Keratinocyte (primary cell): Measurements from ENCODE around the gene CCDC122. TPM values are rescaled to one million over a fixed set of nuclear protein-coding genes. Genes with fewer than 3 reads are reported as not detected.
A peak's percentile ranks its signal among the peaks of the same experiment; 100 is the strongest.

Experiments
- DNase-seq: peaks from one replicate; pipeline ENCODE4 v3.0.0-alpha.2; 2011; ENCODE audit warnings: low read depth, missing footprints, low spot score
- FAIRE-seq: peaks from 2 replicates; lab custom pipeline; 2011; peaks lifted over from hg19 to GRCh38; lab: Jason Lieb, UNC
- H2AFZ ChIP-seq: 2 replicates; pipeline ENCODE4 v1.6.0; 2012; ENCODE audit warnings: low read length, control low read depth, inconsistent platforms; ENCODE audit not compliant: control insufficient read depth
- H3K27ac ChIP-seq: 2 replicates; pipeline ENCODE4 v1.5.1; 2011; ENCODE audit warnings: low read length; ENCODE audit not compliant: control insufficient read depth, insufficient read depth
- H3K27me3 ChIP-seq: 3 replicates; pipeline ENCODE4 v1.6.0; 2011; ENCODE audit warnings: low read length; ENCODE audit not compliant: control insufficient read depth, insufficient read depth; ENCODE audit errors: extremely low read depth
- H3K36me3 ChIP-seq, 2 experiments: 2 replicates in 1 of 2; 3 replicates in 1 of 2; pipeline ENCODE4 v1.5.1; 2011; ENCODE audit warnings: low read length in 2 of 2, mild to moderate bottlenecking in 1 of 2; ENCODE audit not compliant: control insufficient read depth in 2 of 2, insufficient read depth in 2 of 2; ENCODE audit errors: extremely low read depth in 1 of 2
- H3K4me1 ChIP-seq: 3 replicates; pipeline ENCODE4 v1.5.1; 2011; ENCODE audit warnings: low read length; ENCODE audit not compliant: control insufficient read depth, insufficient read depth; ENCODE audit errors: extremely low read depth
- H3K4me2 ChIP-seq: 3 replicates; pipeline ENCODE4 v1.6.0; 2011; ENCODE audit warnings: low read depth, low read length; ENCODE audit not compliant: control insufficient read depth, insufficient read depth; ENCODE audit errors: extremely low read depth
- H3K4me3 ChIP-seq, 3 experiments: fragments of 200-600 bp in 1 of 3; sonication (generic) in 1 of 3; 2 replicates in 2 of 3; 3 replicates in 1 of 3; pipeline ENCODE4 v1.5.1; 2011 to 2016; ENCODE audit warnings: low read length in 3 of 3, mild to moderate bottlenecking in 3 of 3, control low read depth in 2 of 3, inconsistent platforms in 1 of 3, low read depth in 1 of 3, mixed read lengths in 1 of 3, mixed run types in 1 of 3, moderate library complexity in 1 of 3; ENCODE audit not compliant: control insufficient read depth in 2 of 3, insufficient read depth in 2 of 3; ENCODE audit errors: extremely low read depth in 1 of 3
- H3K79me2 ChIP-seq: 2 replicates; pipeline ENCODE4 v1.6.0; 2012; ENCODE audit warnings: low read length; ENCODE audit not compliant: control insufficient read depth, insufficient read depth
- H3K9ac ChIP-seq: 3 replicates; pipeline ENCODE4 v1.6.0; 2011; ENCODE audit warnings: low read length; ENCODE audit not compliant: control insufficient read depth, insufficient read depth; ENCODE audit errors: extremely low read depth
- H3K9me1 ChIP-seq: 3 replicates; pipeline ENCODE4 v1.6.0; 2011; ENCODE audit warnings: low read length; ENCODE audit not compliant: control insufficient read depth, insufficient read depth; ENCODE audit errors: extremely low read depth
- H3K9me3 ChIP-seq: 2 replicates; pipeline ENCODE4 v1.5.1; 2012; ENCODE audit warnings: low read depth, low read length; ENCODE audit not compliant: control insufficient read depth
- H4K20me1 ChIP-seq: 3 replicates; pipeline ENCODE4 v1.6.0; 2011; ENCODE audit warnings: low read length; ENCODE audit not compliant: control insufficient read depth, insufficient read depth; ENCODE audit errors: extremely low read depth
- EZH2 ChIP-seq: IDR thresholded peaks from one replicate; pipeline ENCODE4 v1.6.1; 2012; ENCODE audit warnings: inconsistent platforms, mild to moderate bottlenecking, low read length, moderate library complexity
- dilution Hi-C: fragments of 300-500 bp; cut with MboI; formaldehyde crosslinking; loops from one replicate; pipeline ENCODE4 v1.7.0; 2020; ENCODE audit warnings: low sequenced_read_pairs; ENCODE audit not compliant: extremely low pct_ligation_motif_present
- polyA plus RNA-seq, 5 experiments: library from polyadenylated mRNA; depleted of rRNA in 3 of 5; stranded (reverse) in 3 of 5; stranded (forward) in 1 of 5; unstranded in 1 of 5; fragments of >200 nt; gene quantifications; 1 replicate in 1 of 5; 2 replicates in 3 of 5; 3 replicates in 1 of 5; pipeline versions ENCODE4 v1.2.1 to v1.2.3, GENCODE V29; 2011 to 2012; ENCODE audit warnings: missing spikeins in 2 of 5, low read depth in 1 of 5, low replicate concordance in 1 of 5
- small RNA-seq, 3 experiments: library from RNA; depleted of rRNA; stranded (forward); fragments of <200 nt; gene quantifications; one replicate each; pipeline ENCODE3, GENCODE V24; 2012; ENCODE audit warnings: low read depth in 3 of 3, low replicate concordance in 1 of 3; ENCODE audit not compliant: insufficient read length in 3 of 3
- TF ChIP-seq, protein P1 (sequence below), 3 experiments: IDR thresholded peaks in 1 of 3; conservative IDR thresholded peaks in 1 of 3; optimal IDR thresholded peaks in 1 of 3; 2 replicates in 2 of 3; 3 replicates in 1 of 3; pipeline versions ENCODE3 to v1.5.1; 2011; ENCODE audit warnings: low read length in 3 of 3, mild to moderate bottlenecking in 3 of 3, moderate library complexity in 2 of 3, control low read depth in 1 of 3, inconsistent platforms in 1 of 3; ENCODE audit not compliant: insufficient read depth in 2 of 3; ENCODE audit errors: extremely low read depth in 1 of 3

Gene CCDC122
- polyA plus RNA-seq, 1 donor (not counting 4 experiments of a cell fraction or from before 2014, with no cell fraction given) = 1.5 TPM

DNA sequence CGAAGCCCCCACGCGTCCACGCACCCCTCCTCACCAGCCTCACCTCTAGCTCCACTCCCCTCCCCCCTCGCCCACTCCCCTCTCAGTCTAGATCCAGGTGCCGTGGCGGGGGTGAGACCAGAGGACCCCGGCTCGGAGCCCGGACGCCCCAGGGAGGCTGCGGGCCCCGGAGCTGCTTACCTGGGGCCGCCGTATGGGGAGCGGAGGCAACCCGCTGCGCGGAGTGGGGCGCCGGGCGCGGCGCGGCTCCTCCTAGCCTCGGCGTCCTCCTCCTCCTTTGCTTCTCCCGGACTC is 93.1 kb downstream of the CCDC122 start:
- dilution Hi-C loops = no loop called here
- Histone ChIP-seq H3K27ac (peak overlapping the region; percentile 8), H3K27me3 (no peaks in the 10 kb centered on the region), H2AFZ (peak overlapping the region; percentile 91), H3K4me2 (peak overlapping the region; percentile 96), H4K20me1 (no peaks in the 10 kb centered on the region), H3K4me1 (peaks cover 23% of the 10 kb centered on the region), H3K9ac (peak overlapping the region; percentile 76), H3K4me3 (peak overlapping the region; percentile 63 to 80 (median 74)), H3K9me3 (no peaks in the 10 kb centered on the region), H3K36me3 (no peaks in the 10 kb centered on the region), H3K9me1 (no peaks in the 10 kb centered on the region), H3K79me2 (no peaks in the 10 kb centered on the region)
- DNase-seq = no peak
- no peak for FAIRE-seq
- TF ChIP-seq EZH2 = no peak
- TF ChIP-seq, protein P1, sequence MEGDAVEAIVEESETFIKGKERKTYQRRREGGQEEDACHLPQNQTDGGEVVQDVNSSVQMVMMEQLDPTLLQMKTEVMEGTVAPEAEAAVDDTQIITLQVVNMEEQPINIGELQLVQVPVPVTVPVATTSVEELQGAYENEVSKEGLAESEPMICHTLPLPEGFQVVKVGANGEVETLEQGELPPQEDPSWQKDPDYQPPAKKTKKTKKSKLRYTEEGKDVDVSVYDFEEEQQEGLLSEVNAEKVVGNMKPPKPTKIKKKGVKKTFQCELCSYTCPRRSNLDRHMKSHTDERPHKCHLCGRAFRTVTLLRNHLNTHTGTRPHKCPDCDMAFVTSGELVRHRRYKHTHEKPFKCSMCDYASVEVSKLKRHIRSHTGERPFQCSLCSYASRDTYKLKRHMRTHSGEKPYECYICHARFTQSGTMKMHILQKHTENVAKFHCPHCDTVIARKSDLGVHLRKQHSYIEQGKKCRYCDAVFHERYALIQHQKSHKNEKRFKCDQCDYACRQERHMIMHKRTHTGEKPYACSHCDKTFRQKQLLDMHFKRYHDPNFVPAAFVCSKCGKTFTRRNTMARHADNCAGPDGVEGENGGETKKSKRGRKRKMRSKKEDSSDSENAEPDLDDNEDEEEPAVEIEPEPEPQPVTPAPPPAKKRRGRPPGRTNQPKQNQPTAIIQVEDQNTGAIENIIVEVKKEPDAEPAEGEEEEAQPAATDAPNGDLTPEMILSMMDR (optimal IDR thresholded peaks at IDR 0.05 in 1 of 3, IDR thresholded peaks at IDR 0.05 in 1 of 3, conservative IDR thresholded peaks at IDR 0.05 in 1 of 3; ENCODE audit: extremely low read depth in 1 of 3, insufficient read depth in 2 of 3, low read length in 3 of 3) = no peak

Small RNA genes within 50 kb of the gene (small RNA-seq; reads per million reads assigned to genes)
- 0 reads per million in 3 experiments for gene AL162713.1

Other genes starting within 250 kb of the CCDC122 start
- 1.0 to 1.1 TPM (median 1.0 TPM) in 3 replicates for gene ENOX1, start 92.8 kb downstream of the CCDC122 start, polyA plus RNA-seq
- 3.7 to 6.5 TPM (median 5.5 TPM) in 3 replicates for gene LACC1, start 164 bp upstream of the CCDC122 start, polyA plus RNA-seq